Measurements from ENCODE around the gene PBX3. TPM values are rescaled to one million over a fixed set of nuclear protein-coding genes. Genes with fewer than 3 reads are reported as not detected.

PBX3 gene
- total and polyA plus RNA-seq, 4 donors = 7.3 to 18.9 (median 11.1) TPM

DNA sequence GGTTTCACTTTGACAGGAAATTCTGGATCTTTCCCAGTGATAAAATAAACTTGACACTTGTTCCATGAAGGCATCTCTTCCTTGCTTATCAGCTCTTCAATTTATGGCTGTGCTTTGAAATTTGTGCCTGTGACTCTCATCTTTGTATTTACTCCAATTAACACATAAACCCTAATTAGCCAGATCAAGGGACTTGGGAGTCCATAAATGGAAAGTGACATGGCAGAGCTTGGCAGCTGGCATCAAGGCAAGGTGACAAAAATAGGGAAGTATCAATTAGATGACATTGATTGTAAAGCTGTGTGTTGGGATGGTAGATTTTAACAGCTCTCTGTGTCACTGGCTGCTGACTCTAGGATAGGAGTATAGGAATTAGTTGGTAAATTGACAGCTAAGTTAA is 133.9 kb downstream of the PBX3 start:
- no peaks in the 10 kb centered on the region for H3K27me3 ChIP-seq (ENCODE audit: control insufficient read depth in 4 of 4, insufficient read depth in 4 of 4, low read length in 3 of 4)
- no peak overlapping the region for H3K4me3 ChIP-seq (ENCODE audit: low read depth in 1 of 3, low read length in 3 of 3)
- H3K9me3 ChIP-seq (ENCODE audit: control insufficient read depth in 4 of 4, low read length in 3 of 4) = no peaks in the 10 kb centered on the region
- no peak overlapping the region for H3K9ac ChIP-seq (ENCODE audit: low read depth in 1 of 2, low read length in 2 of 2)
- no peak for DNase-seq (ENCODE audit: low spot score)
- TF ChIP-seq HNF4A (conservative IDR thresholded peaks at IDR 0.05) = no peak
- TF ChIP-seq RAD21 (IDR thresholded peaks at IDR 0.05) = no peak
- no peak for TF ChIP-seq TAF1 (conservative IDR thresholded peaks at IDR 0.05)
- no peak for TF ChIP-seq YY1 (IDR thresholded peaks at IDR 0.05)
- TF ChIP-seq FOXA2 (IDR thresholded peaks at IDR 0.05) = no peak
- TF ChIP-seq, protein P1, sequence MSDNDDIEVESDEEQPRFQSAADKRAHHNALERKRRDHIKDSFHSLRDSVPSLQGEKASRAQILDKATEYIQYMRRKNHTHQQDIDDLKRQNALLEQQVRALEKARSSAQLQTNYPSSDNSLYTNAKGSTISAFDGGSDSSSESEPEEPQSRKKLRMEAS (IDR thresholded peaks at IDR 0.05) = no peak
- H3K27ac ChIP-seq (ENCODE audit: low read depth in 1 of 2, low read length in 2 of 2) = no peak overlapping the region
- H3K36me3 ChIP-seq (ENCODE audit: control insufficient read depth in 4 of 4, insufficient read depth in 3 of 4, low read depth in 1 of 4, low read length in 3 of 4) = no peaks in the 10 kb centered on the region
- H3K4me1 ChIP-seq (ENCODE audit: control insufficient read depth in 4 of 4, insufficient read depth in 4 of 4, low read length in 3 of 4) = no peaks in the 10 kb centered on the region

DNA sequence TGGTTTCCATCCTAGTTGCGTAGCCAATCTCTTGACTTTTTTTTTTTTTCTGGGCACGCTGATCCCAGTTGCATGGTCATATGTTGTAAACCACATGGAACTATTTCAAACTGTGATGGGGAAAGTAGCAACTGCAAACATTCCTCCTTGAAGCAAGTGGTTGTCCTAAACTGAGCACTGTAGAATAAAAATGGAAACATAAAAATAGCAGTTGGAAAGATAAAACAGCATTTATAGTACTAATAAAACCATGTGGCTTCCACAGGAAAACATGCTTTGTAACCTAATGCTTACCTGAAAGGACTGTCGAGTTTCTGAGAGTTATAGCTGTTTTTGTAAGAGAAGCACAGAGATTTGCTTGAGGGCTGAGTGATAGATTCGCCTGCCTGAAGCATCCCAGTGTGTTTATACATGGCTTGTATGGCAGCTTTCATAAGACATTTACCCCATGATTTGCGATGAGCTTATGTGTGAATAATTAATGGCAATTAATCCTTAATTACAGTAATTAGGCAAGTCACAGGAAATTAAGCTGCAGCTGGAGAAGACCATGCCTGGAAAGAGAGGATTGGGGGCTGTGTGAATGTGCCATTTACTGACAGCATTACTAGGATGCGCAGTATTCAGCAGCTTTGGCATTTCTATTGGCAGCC is 136.5 kb downstream of the PBX3 start:
- no peaks in the 10 kb centered on the region for H3K36me3 ChIP-seq (ENCODE audit: control insufficient read depth in 4 of 4, insufficient read depth in 3 of 4, low read depth in 1 of 4, low read length in 3 of 4)
- no peak overlapping the region for H3K4me3 ChIP-seq (ENCODE audit: low read depth in 1 of 3, low read length in 3 of 3)
- H3K4me1 ChIP-seq (ENCODE audit: control insufficient read depth in 4 of 4, insufficient read depth in 4 of 4, low read length in 3 of 4) = peaks cover 0 to 2% (median under 1%) of the 10 kb centered on the region in 4 donors
- DNase-seq (ENCODE audit: low spot score) = no peak
- H3K9ac ChIP-seq (ENCODE audit: low read depth in 1 of 2, low read length in 2 of 2) = no peak overlapping the region
- H3K27me3 ChIP-seq (ENCODE audit: control insufficient read depth in 4 of 4, insufficient read depth in 4 of 4, low read length in 3 of 4) = no peaks in the 10 kb centered on the region
- H3K9me3 ChIP-seq (ENCODE audit: control insufficient read depth in 4 of 4, low read length in 3 of 4) = no peaks in the 10 kb centered on the region
- 90% methylated on average over 6 of the region's 6 CpGs for WGBS
- TF ChIP-seq ZBTB33 (IDR thresholded peaks at IDR 0.05) (no peak), FOXA1 (IDR thresholded peaks at IDR 0.05) (no peak), HNF4A (conservative IDR thresholded peaks at IDR 0.05) (no peak), RAD21 (IDR thresholded peaks at IDR 0.05) (no peak), HNF4G (IDR thresholded peaks at IDR 0.05) (no peak), SP1 (IDR thresholded peaks at IDR 0.05) (no peak), RXRA (IDR thresholded peaks at IDR 0.05) (no peak), JUND (IDR thresholded peaks at IDR 0.05) (no peak), YY1 (IDR thresholded peaks at IDR 0.05) (no peak), GABPA (IDR thresholded peaks at IDR 0.05 in 1 of 2, conservative IDR thresholded peaks at IDR 0.05 in 1 of 2) (no peak), CTCF (IDR thresholded peaks at IDR 0.05; ENCODE audit: low read depth, low read length, missing input control) (no peak), FOXA2 (IDR thresholded peaks at IDR 0.05) (no peak), TAF1 (conservative IDR thresholded peaks at IDR 0.05) (no peak), REST (IDR thresholded peaks at IDR 0.05) (no peak)
- TF ChIP-seq, protein P1 (IDR thresholded peaks at IDR 0.05) = no peak
- H3K27ac ChIP-seq (ENCODE audit: low read depth in 1 of 2, low read length in 2 of 2) = no peak overlapping the region
